ENCODE data around the gene PLRG1.
A peak's percentile ranks its signal among the peaks of the same experiment; 100 is the strongest.
"Not testable (repeated sequence)": the region's sequence is repeated elsewhere in the genome, so short reads cannot be mapped to it uniquely, and the experiment has no call there.

PLRG1 gene

GRCh38 chr4:154549894-154550790 is at the start of gene PLRG1:
Gene PLRG1, minus strand, starts transcription at chr4:154550400. Its CDS starts 92 bp downstream, at chr4:154550308.
- peak; percentile 92 for DNase-seq (ENCODE audit: low read depth)

DNA sequence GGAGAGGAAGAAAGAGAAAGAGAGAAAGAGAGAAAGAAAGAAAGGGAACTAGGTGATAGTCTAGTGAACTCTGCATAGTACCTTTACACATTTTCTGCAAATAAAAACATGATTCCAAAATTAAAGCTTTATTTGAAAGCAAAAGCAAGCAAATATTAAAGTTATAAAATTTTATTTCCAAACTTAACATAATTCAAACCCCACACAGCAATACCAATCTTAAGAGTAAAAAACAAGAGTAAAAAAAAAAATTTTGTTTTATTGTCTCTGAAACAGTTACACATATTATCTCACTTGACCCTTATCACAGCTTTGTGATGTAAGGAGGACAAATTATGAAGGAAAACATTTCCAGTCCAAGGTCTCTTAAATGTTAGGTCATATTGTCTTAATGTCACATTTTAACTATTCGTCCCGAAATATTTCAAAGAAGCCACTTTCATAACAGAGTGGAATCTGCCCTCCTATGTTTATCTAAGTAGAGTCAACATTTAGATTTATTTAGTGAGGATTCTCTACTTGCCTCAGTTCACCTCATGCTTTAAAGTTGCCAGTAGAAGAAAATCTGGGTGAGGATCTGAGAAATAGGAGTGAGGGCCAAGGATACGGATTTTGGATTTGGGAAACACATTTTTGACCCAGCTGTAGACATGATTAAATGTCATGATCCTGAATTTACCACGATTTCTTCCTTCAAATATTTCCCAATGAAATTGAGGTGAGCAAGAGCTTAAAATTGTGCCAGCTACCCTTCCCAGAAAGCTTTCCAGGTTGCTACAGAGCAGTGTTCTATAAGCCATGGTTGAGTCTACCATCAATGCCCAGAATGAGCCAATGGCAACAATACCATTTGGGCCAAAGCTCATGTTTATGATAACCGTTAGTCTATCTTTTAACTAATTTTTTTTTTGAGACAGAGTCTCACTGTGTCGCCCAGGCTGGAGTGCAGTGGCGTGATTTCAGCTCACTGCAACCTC is 47.9 kb upstream of the PLRG1 start:
- DNase-seq (ENCODE audit: low read depth): no peak

DNA sequence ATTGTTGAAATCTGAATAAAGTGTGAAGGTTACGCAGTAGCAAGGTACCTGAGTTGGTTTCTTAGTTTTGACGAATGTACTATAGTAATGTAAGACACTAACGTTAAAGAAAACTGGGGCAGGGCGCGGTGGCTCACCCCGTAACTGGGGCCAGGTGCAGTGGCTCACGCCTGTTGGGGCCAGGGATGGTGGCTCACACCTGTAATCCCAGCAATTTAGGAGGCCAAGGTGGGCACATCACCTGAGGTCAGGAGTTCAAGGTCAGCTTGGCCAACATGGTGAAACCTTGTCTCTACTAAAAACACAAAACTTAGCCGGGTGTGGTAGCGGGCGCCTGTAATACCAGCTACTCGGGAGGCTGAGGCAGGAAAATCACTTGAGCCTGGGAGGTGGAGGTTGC is 47.1 kb upstream of the PLRG1 start:
- DNase-seq (ENCODE audit: low read depth): not testable (repeated sequence)

DNA sequence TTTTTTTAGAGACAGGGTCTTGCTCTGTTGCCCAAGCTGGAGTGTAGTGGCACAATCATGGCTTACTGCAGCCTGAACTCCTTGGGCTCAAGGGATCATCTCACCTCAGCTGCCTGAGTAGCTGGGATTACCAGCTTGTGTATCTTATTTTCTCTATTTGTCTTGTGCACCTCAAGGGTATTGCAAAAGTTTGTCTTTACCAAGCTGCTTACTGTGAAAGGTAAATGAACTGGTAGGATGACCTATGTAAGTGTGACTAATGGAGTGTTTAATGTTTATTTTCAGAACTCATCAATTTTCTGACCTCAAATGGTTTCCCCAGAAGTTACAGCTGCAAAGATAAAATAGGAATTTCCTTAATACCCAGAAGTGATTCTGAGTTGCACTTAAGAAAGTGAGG is 45.6 kb upstream of the PLRG1 start:
- no peak for DNase-seq (ENCODE audit: low read depth)

GRCh38 chr4:154594343-154594742 is 44.1 kb upstream of the PLRG1 start:
- DNase-seq (ENCODE audit: low read depth): not testable (repeated sequence)

DNA sequence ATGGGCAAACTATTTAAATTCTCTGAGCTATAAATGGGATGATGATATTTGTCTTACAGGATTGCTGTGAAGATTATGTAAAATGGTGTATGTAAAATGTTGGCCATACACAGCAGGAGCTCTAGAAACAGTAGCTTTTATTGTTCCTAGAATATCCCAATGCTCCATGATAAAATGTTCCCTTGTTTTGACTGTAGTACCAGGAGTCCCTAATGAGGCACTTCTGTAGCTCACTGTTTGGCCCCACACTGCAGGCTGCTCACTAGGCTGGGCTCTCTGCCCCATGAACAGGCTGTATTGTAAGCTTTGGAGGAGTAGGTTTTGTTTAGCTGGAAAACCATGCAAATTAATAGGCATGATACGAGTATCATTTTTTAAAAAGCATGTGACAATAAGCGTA is 43.7 kb upstream of the PLRG1 start:
- DNase-seq (ENCODE audit: low read depth): no peak

- no peak for DNase-seq (ENCODE audit: low read depth)
Observed at GRCh38 chr4:154591890-154592289, 41.7 kb upstream of the PLRG1 start.

DNA sequence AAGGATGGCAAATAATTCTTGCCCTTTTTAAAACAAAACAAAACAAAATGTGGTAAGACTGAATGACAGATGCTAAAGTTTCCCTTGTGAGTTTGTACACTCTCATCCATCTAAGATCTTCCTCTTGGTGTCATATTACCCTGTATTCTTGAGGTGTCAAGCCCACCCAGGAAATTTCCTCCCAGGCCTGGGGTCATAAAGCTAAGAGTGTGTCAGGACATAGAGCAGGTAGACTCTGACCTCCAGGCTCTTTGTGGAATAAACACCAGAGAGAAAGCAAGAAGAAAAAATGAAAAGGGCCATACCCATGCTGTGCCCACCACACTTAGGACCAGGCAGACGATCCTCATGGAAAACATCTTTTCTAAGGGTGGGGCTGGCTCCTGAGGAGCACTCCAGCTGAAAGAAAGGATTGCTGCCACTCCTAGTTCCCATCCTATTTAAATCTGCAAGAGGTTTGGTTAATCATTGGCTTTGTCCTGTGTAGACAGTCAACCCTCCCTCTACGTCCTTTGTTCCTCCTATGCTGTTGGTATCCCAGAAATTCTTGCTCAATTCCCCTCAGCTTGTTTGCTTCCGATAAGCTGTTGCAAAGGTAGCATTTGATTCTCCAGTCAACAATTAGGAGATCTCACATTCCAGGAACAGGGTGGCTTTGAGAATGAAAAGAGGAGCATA is 40.3 kb upstream of the PLRG1 start, which contains the start of gene FGA:
Gene FGA, minus strand, starts transcription at position 414 of the 678 bp plus-strand sequence. Its CDS starts 55 bp downstream, at position 359.
- DNase-seq (ENCODE audit: low read depth): no peak

GRCh38 chr4:154589296-154590197 is 39.3 kb upstream of the PLRG1 start:
- no peak for DNase-seq (ENCODE audit: low read depth)

DNA sequence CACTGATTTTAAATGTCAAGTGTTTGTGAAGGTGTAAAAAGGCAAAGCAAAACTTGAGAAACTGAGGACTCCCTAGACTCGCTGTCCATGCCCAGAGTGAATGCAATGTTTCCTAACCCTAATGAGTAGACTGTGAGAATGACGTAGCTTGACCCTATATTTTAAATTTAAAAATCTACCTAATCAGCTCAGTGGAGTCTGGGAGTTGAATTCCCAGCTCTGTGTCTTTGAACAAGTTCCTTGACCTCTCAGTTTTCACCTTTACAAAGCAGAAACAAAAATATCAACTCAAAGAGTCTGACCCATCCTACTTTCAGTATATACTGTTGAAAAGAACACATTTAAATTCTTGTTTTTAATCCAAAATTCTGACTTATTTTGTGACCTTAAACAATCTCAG is 38.0 kb upstream of the PLRG1 start:
- DNase-seq (ENCODE audit: low read depth): no peak

DNA sequence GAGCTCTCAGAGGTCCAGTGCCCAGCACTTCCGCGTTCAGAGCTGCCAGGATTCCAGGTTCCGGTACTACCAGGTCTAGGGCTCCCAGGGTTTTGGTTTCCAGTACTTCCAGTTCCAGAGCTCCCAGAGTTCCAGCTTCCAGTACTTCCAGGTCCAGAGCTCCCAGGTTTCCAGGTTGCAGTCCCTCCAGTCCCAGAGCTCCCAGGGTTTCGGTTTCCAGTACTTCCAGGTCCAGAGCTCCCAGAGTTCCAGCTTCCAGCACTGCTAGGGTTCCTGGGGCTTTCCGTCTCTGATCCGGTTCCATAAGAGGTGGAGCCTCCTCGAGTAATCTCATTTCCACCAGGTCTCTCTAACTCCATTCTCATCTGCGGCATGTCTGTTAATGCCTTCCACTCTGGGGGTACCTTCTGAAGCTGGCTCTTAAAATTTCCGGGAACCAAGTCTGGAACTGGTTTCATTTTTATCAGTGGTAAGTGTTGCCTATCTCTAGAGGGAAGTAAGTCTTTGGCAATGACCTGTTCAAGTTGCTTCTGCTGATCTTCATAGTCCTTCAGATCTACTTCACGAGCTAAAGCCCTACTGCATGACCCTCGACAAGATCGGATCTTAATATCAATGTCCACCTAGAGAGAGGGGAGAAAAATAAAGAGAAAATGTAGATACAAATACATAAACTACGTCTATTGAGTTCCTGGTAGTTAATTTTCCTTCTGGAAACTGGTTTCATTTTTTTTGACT is 36.3 kb upstream of the PLRG1 start:
- DNase-seq (ENCODE audit: low read depth): no peak

DNA sequence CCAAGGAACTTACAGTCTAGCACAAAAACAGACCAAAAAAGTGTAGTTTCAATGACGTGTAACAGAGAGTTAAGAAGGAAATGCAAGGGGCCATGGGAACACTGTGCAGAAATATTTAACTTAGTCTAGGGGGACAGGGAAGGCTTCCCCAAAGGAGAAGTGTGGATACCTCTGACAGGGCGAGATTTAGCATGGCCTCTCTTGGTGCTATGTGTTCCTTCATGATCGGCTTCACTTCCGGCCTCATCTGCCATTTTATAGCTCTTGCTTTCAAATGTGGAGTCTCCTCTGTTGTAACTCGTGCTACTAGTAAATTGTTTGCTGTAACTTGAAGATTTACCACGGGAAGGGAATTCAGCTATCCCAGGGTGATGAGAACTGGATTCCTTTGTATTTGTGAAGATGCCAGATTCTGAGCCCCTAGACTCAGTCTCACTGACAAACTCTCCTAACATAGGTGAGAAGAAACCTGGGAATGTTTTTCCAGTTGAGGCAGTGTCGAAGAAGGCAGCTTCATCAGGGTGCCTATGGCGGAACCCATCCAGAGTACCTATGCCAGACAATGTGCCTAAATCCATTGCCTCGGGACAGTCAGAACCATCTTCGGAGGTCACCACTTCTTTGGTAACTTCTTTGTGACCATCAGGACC is 35.3 kb upstream of the PLRG1 start:
- no peak for DNase-seq (ENCODE audit: low read depth)

GRCh38 chr4:154584259-154584658 is 34.1 kb upstream of the PLRG1 start:
- DNase-seq (ENCODE audit: low read depth): no peak

- no peak for DNase-seq (ENCODE audit: low read depth)
Observed at GRCh38 chr4:154583677-154584076, 33.5 kb upstream of the PLRG1 start.

DNA sequence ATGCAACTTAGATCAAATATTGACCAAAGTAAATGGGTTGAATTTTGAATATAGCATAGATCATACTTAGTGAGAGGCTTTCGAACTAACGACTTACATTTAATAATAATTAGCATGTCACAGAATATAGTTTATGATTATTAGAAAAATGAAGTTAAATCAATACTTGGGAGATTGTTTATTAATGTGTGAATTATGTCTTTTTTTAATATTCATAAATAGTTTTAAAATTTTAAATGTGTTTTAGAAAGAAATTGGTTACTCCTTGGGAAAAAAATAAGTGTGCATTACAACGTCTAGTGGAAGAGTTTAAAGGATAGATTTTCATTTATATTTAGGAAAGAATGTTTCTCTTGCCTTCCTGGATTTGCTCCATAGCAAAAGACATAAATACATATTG is 33.0 kb upstream of the PLRG1 start:
- DNase-seq (ENCODE audit: low read depth): no peak

DNA sequence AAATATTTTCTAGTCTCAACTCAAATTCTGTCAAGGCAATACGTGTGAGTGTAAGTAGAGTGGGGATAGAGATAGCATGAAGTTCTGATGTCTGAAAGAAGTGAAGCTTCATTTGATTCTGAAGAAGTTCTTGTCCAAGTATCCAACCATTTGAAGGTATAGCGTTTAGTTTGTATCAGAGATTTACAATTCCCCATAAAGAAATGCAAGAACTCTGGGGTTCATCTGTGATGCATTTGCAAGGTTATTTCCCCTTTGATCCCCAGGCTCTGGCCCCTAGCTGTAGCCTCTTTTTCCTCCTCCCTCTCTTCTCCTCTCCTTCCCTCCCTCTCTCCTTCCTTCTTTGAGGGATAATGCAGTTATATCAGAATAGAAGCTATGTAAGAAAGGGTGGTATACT is 32.5 kb upstream of the PLRG1 start:
- no peak for DNase-seq (ENCODE audit: low read depth)

DNA sequence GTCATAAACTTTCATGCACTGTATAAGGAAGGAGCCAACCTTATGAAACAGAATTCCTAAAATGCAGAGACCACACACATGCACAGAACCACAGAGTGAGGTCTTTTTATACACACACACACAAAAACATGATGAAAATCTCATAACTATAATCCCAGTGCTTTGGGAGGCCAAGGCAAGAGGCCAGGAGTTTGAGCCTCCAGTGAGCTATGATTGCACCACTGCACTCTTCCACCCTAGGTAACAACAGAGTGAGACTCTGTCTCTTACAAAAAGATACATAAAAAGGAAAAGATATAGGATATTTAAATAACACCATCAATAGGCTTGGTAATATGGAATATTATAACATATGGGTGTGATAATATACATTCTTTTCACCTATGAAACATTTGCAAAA is 29.7 kb upstream of the PLRG1 start:
- no peak for DNase-seq (ENCODE audit: low read depth)

DNA sequence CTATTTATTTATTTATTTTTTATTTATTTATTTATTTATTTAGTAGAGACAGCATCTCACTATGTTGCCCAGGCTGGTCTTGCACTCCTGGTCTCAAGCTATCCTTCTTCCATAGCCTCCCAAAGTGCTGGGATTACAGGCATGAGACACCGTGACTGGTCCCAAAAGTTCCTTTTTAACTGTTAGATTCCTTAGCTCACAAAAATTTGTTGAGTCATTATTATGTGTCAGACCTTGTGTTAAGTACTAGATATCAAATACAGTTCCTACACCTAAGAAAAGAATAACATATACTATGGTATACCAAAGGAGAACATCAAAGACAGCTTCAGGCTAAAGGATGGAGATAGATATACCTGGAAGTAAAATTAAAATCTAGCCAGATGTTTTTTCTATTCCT is 28.7 kb upstream of the PLRG1 start:
- DNase-seq (ENCODE audit: low read depth): no peak

GRCh38 chr4:154577324-154577723 is 27.1 kb upstream of the PLRG1 start:
- DNase-seq (ENCODE audit: low read depth): no peak

DNA sequence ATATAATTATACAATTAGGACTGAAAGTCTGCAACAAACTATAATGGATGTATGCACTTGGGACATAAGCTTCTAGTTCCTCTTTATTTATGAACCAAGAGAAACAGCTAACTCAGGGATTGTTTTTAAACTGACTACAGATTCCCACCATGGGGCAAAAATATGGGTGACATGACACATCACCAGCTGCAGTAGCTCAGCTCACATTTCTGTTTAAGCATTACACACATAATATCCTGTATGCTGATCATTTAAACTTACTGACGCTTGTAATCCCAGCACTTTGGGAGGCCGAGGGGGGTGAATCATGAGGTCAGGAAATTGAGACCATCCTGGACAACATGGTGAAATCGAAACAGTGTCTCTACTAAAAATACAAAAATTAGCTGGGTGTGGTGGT is 24.1 kb upstream of the PLRG1 start:
- no peak for DNase-seq (ENCODE audit: low read depth)
